ENCODE measurements around the gene DGKZ.

DNA sequence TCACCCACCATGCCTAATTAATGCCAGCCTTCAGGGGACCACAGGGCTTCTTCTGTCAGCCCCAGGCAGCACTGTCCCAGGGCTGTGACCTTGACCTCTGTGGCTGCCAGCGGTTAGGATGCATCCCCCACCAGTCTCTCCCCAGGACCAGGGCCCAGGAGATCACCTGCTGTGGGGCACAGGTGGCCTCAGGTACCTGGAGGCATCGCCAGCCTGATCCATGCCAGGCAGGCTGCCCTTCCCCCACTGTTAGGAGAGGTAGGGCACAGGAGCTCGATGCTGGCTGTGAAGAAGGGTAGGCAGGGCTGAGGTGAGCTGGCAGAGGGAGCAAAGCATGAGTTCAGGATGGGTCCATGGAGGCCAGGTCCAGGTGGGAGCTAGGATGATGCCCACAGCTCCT is 17.5 kb downstream of the DGKZ start:
- TF ChIP-seq YY1 (IDR thresholded peaks at IDR 0.05) (no peak), TAF1 (conservative IDR thresholded peaks at IDR 0.05) (no peak), NR2F2 (IDR thresholded peaks at IDR 0.05) (no peak), GABPA (IDR thresholded peaks at IDR 0.05 in 1 of 2, conservative IDR thresholded peaks at IDR 0.05 in 1 of 2) (no peak)
- TF ChIP-seq, protein P1, sequence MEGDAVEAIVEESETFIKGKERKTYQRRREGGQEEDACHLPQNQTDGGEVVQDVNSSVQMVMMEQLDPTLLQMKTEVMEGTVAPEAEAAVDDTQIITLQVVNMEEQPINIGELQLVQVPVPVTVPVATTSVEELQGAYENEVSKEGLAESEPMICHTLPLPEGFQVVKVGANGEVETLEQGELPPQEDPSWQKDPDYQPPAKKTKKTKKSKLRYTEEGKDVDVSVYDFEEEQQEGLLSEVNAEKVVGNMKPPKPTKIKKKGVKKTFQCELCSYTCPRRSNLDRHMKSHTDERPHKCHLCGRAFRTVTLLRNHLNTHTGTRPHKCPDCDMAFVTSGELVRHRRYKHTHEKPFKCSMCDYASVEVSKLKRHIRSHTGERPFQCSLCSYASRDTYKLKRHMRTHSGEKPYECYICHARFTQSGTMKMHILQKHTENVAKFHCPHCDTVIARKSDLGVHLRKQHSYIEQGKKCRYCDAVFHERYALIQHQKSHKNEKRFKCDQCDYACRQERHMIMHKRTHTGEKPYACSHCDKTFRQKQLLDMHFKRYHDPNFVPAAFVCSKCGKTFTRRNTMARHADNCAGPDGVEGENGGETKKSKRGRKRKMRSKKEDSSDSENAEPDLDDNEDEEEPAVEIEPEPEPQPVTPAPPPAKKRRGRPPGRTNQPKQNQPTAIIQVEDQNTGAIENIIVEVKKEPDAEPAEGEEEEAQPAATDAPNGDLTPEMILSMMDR (IDR thresholded peaks at IDR 0.05; ENCODE audit: low read depth, low read length, missing input control): no peak
- TF ChIP-seq, protein P2, sequence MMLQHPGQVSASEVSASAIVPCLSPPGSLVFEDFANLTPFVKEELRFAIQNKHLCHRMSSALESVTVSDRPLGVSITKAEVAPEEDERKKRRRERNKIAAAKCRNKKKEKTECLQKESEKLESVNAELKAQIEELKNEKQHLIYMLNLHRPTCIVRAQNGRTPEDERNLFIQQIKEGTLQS (IDR thresholded peaks at IDR 0.05): no peak

All from liver (tissue), 3 donors.